Stomach (tissue), 9 donors: ENCODE results near the gene PSMC4. TPM values are rescaled to one million over a fixed set of nuclear protein-coding genes. Genes with fewer than 3 reads are reported as not detected.

Experiments used
- DNase-seq, 2 donors: peaks; one replicate each; pipeline versions ENCODE4 v3.0.0 to v3.0.0-alpha.2; 2013 to 2019
- H3K27ac ChIP-seq, 5 donors: fragments of 200-600 bp in 4 of 5; sonication (generic) in 4 of 5; one replicate each; pipeline ENCODE4 v1.5.1; 2013 to 2019; ENCODE audit warnings: mild to moderate bottlenecking in 1 of 5, moderate library complexity in 1 of 5
- H3K27me3 ChIP-seq, 3 donors: fragments of 200-600 bp; sonication (generic); one replicate each; pipeline ENCODE4 v1.5.1; 2017 to 2019; ENCODE audit warnings: mixed run types in 1 of 3
- H3K36me3 ChIP-seq, 4 donors: fragments of 200-600 bp; sonication (generic); 1 replicate in 3 of 4; 2 replicates in 1 of 4; pipeline ENCODE4 v1.5.1; 2016 to 2019
- H3K4me1 ChIP-seq, 4 donors: fragments of 200-600 bp; sonication (generic); one replicate each; pipeline ENCODE4 v1.5.1; 2016 to 2019
- H3K4me3 ChIP-seq, 4 donors: fragments of 200-600 bp; sonication (generic) in 3 of 4; one replicate each; pipeline ENCODE4 v1.5.1; 2016 to 2019; ENCODE audit warnings: mild to moderate bottlenecking in 1 of 4
- H3K9me3 ChIP-seq, 4 donors: fragments of 200-600 bp; sonication (generic); one replicate each; pipeline ENCODE4 v1.5.1; 2016 to 2019
- EP300 ChIP-seq: sonication (generic); formaldehyde crosslinking; IDR thresholded peaks from one replicate; pipeline ENCODE4 v1.6.1; 2017; ENCODE audit warnings: antibody characterized with exemption
- POLR2A ChIP-seq, 4 donors: fragments of 450-650 bp; IDR thresholded peaks; one replicate each; pipeline ENCODE4 v1.6.1; 2016; ENCODE audit warnings: antibody characterized with exemption in 4 of 4, control low read depth in 2 of 4, mild to moderate bottlenecking in 1 of 4, moderate library complexity in 1 of 4
- POLR2AphosphoS5 ChIP-seq, 3 donors: sonication (generic); formaldehyde crosslinking; IDR thresholded peaks; one replicate each; pipeline ENCODE4 v1.6.1; 2016; ENCODE audit warnings: antibody characterized with exemption in 3 of 3
- WGBS, 5 donors: extraction: QIAGEN DNeasy Blood & Tissue Kit in 3 of 5; methylation state at CpG; one replicate each; pipeline versions ENCODE4 v1.1.5 to v1.1.7; 2013 to 2018; 5-methylcytosine and 5-hydroxymethylcytosine counted together
- intact Hi-C: fragments of 100-400 bp; cut with DNase I; formaldehyde crosslinking; loops from one replicate; pipeline ENCODE4 v1.15.1; 2023; ENCODE audit warnings: low total_unique reads
- polyA plus RNA-seq, 3 donors: library from polyadenylated mRNA; stranded (reverse); fragments of 200-250 nt; gene quantifications; one replicate each; pipeline ENCODE4 v1.2.3, GENCODE V29; 2013
- total RNA-seq, 5 donors: library from RNA; depleted of rRNA; stranded (reverse); fragments of >200 nt; gene quantifications; one replicate each; pipeline versions ENCODE4 v1.1.0 to v1.2.3, GENCODE V29; 2014 to 2016
- TF ChIP-seq, protein P1 (sequence below), 7 experiments: fragments of 450-650 bp in 4 of 7; fragments of 200-600 bp in 3 of 7; sonication (generic) in 3 of 7; IDR thresholded peaks; one replicate each; pipeline ENCODE4 v1.5.1; 2016 to 2019; ENCODE audit warnings: antibody characterized with exemption in 7 of 7, control low read depth in 2 of 7, mild to moderate bottlenecking in 1 of 7
- donor health status: healthy with polysubstance abuse.
- donor health status: Bipolar disorder and iron deficiency.
- donor health status: healthy.

Gene PSMC4
- total and polyA plus RNA-seq, 8 donors = 3.8 to 79.7 (median 65.9) TPM

DNA sequence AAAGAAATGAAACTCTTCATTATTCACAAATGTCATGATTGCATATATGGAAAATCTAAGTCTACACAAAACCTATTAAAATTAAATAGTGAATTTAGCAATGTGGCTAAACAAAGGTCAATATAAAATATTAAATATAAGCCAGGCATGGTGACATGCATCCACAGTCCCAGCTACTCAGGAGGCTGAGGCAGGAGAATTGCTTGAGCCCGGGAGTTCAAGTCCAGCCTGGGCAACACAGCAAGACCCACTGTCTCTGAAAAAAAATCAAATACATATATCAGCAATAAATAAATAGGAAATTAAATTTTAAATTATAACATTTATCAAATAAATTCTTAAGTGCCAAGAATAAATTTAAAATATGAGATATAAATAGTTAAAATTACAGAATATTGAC is 11.9 kb downstream of the PSMC4 start:
- intact Hi-C loops = no loop called here
- Histone ChIP-seq H3K9me3 (peaks cover 0 to 41% (median 19%) of the 10 kb centered on the region in 4 donors), H3K4me3 (no peak overlapping the region), H3K36me3 (peaks cover 24 to 63% (median 58%) of the 10 kb centered on the region in 4 donors), H3K27ac (no peak overlapping the region), H3K4me1 (no peaks in the 10 kb centered on the region), H3K27me3 (no peaks in the 10 kb centered on the region)
- TF ChIP-seq EP300 (no peak), POLR2AphosphoS5 (IDR thresholded peaks at IDR 0.05) (no peak), POLR2A (IDR thresholded peaks at IDR 0.05) (no peak)
- TF ChIP-seq, protein P1, sequence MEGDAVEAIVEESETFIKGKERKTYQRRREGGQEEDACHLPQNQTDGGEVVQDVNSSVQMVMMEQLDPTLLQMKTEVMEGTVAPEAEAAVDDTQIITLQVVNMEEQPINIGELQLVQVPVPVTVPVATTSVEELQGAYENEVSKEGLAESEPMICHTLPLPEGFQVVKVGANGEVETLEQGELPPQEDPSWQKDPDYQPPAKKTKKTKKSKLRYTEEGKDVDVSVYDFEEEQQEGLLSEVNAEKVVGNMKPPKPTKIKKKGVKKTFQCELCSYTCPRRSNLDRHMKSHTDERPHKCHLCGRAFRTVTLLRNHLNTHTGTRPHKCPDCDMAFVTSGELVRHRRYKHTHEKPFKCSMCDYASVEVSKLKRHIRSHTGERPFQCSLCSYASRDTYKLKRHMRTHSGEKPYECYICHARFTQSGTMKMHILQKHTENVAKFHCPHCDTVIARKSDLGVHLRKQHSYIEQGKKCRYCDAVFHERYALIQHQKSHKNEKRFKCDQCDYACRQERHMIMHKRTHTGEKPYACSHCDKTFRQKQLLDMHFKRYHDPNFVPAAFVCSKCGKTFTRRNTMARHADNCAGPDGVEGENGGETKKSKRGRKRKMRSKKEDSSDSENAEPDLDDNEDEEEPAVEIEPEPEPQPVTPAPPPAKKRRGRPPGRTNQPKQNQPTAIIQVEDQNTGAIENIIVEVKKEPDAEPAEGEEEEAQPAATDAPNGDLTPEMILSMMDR (IDR thresholded peaks at IDR 0.05) = no peak
- DNase-seq = no peak
- 97 to 100% (median 100%) methylated on average over 1 of the region's 1 CpG for WGBS, 5 donors

DNA sequence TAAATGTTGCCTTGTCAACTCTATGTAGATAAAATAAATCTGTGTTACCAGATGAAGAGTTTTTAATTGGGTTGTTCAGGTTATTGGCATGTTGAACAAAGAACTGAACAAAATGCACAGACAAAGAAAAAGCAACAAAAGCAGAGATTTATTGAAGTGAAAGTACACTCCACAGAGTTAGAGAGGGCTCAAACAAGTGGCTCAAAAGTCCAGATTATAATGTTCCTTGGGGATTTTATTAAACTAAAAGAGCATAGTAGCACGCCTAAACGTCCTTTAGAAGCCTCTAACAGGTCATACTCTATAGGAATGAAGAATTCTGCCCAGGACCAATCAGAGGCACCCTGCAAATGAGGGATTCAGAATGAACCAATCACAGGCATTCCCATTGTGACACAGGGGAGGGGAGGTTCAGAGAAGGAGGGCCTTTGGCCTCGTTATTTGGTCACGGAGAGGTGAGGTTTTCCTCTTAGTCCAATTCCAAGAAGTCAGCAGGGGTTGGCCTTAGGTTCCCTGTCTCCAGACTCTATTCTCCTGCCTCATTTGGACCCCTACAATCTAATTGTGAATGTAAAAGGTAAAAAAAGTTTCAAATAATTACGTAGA is 12.8 kb downstream of the PSMC4 start:
- no peak overlapping the region for H3K27ac ChIP-seq
- no peaks in the 10 kb centered on the region for H3K4me1 ChIP-seq
- H3K36me3 ChIP-seq = peaks cover 24 to 54% (median 49%) of the 10 kb centered on the region in 4 donors
- WGBS, 5 donors = 83 to 95% (median 87%) methylated on average over 5 of the region's 5 CpGs
- no peak for TF ChIP-seq POLR2AphosphoS5 (IDR thresholded peaks at IDR 0.05)
- TF ChIP-seq, protein P1 (IDR thresholded peaks at IDR 0.05) = no peak
- H3K27me3 ChIP-seq = no peaks in the 10 kb centered on the region
- H3K9me3 ChIP-seq = peaks cover 0 to 44% (median 19%) of the 10 kb centered on the region in 4 donors
- intact Hi-C loops = no loop called here
- no peak for DNase-seq
- no peak overlapping the region for H3K4me3 ChIP-seq

DNA sequence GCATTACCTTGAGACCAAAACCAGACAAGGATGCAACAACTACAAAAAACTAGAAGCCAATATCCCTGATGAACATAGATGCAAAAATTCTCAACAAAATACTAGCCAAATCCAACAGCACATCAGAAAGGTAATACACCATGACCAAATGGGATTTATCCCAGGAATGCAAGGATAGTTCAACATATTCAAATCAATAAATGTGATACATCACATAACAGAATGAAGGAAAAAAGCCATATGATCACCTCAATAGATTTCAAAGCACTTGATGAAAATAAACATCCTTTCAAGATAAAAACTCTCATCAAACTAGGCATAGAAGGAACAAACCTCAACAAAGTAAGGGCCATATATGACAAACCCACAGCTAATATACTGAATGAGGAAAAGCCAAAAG is 15.7 kb downstream of the PSMC4 start:
- Histone ChIP-seq H3K36me3 (peaks cover 0 to 26% (median 20%) of the 10 kb centered on the region in 4 donors), H3K4me1 (no peaks in the 10 kb centered on the region), H3K27ac (no peak overlapping the region), H3K9me3 (peaks cover 0 to 44% (median 19%) of the 10 kb centered on the region in 4 donors), H3K4me3 (no peak overlapping the region), H3K27me3 (no peaks in the 10 kb centered on the region)
- TF ChIP-seq, protein P1 (IDR thresholded peaks at IDR 0.05) = no peak
- no peak for TF ChIP-seq POLR2AphosphoS5 (IDR thresholded peaks at IDR 0.05)
- TF ChIP-seq POLR2A (IDR thresholded peaks at IDR 0.05) = no peak
- no peak for TF ChIP-seq EP300
- intact Hi-C loops = no loop called here
- no peak for DNase-seq

DNA sequence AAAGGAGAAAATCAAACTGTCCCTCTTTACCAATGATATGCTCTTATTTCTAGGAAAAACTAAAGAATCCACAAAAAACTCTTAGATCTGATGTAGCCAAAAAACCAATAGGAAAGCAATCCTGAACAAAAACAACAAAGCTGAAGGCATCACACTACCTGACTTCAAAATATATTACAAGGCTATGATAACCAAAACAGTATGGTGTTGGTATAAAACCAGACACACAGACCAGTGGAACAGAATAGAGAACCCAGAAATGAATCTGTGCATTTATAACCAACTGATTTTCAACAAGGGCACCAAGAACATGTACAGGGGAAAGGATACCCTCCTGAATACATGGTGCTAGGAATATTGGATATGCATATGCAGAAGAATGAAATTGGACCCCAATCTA is 16.2 kb downstream of the PSMC4 start:
- H3K4me1 ChIP-seq = no peaks in the 10 kb centered on the region
- H3K27me3 ChIP-seq = no peaks in the 10 kb centered on the region
- peaks cover 0 to 20% (median 15%) of the 10 kb centered on the region in 4 donors for H3K36me3 ChIP-seq
- no peak for DNase-seq
- TF ChIP-seq EP300 (no peak), POLR2A (IDR thresholded peaks at IDR 0.05) (no peak), POLR2AphosphoS5 (IDR thresholded peaks at IDR 0.05) (no peak)
- TF ChIP-seq, protein P1 (IDR thresholded peaks at IDR 0.05) = no peak
- peaks cover 0 to 44% (median 19%) of the 10 kb centered on the region in 4 donors for H3K9me3 ChIP-seq
- H3K27ac ChIP-seq = no peak overlapping the region
- no peak overlapping the region for H3K4me3 ChIP-seq
- intact Hi-C loops = no loop called here
